ENCODE results near the gene CHST2.
"Not testable (repeated sequence)": the region's sequence is repeated elsewhere in the genome, so short reads cannot be mapped to it uniquely, and the experiment has no call there.

CHST2 gene

DNA sequence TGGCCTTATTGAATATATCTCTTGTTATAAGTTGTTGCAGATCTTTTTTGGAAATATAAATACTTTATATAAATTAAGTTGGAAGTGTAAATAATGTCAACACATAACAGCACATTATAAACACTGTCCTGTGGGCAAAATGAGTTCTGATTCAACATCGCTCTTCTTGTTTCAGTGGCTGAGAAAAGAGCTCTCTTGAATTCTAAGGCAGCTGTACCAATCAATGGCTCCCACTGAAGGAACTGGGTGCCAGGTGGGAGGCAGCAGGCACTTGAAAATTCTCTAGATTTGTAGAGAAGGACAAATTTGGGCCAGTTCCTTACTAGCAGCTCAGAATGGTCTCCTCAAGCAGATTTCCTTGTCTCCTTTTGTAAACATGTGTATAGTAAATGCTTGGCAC lies 45.6 kb downstream of the CHST2 start:
- no peak for DNase-seq (ENCODE audit: extremely low read depth in 1 of 2, low read depth in 1 of 2)

DNA sequence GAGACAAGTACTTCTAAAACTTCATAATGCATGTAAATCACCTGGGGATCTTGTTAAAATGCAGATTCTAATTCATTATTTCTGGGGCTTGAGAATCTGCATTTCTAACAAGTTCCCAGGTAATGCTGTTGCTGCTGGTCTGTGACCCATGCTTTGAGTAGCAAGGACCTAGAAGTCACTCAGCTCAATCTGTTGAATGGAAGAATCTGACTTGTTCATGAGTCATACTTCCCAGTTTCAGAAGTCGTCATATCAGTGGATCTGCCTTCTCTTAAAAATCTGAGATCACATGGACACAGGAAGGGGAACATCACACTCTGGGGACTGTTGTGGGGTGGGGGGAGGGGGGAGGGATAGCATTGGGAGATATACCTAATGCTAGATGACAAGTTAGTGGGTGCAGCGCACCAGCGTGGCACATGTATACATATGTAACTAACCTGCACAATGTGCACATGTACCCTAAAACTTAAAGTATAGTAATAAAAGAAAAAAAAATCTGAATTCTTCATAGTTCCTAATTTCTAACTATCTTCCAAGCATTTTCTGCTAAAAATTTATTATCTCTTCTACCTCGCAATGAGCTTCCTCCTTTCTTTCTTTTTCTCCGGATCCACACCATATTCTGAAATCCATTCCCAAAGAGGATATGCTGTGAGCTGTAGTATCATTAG lies 46.2 kb downstream of the CHST2 start:
- DNase-seq (ENCODE audit: extremely low read depth in 1 of 2, low read depth in 1 of 2) = not testable (repeated sequence)

DNA sequence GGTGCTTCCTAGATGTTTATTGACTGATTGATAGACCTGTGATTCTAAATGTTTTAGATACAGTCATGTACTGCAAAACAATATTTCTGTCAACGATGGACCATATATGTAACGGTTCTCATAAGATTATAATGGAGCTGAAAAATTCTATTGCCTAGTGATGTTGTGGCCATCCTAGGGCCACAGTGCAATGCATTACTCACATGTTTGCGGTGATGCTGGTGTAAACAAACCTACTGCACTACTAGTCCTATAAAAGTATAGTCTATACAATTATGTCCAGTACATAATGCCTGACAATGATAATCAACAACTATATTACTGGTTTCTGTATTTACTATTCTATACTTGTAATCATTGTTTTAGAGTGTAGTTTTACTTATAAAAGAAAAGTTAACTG lies 46.8 kb downstream of the CHST2 start:
- no peak for DNase-seq (ENCODE audit: extremely low read depth in 1 of 2, low read depth in 1 of 2)

DNA sequence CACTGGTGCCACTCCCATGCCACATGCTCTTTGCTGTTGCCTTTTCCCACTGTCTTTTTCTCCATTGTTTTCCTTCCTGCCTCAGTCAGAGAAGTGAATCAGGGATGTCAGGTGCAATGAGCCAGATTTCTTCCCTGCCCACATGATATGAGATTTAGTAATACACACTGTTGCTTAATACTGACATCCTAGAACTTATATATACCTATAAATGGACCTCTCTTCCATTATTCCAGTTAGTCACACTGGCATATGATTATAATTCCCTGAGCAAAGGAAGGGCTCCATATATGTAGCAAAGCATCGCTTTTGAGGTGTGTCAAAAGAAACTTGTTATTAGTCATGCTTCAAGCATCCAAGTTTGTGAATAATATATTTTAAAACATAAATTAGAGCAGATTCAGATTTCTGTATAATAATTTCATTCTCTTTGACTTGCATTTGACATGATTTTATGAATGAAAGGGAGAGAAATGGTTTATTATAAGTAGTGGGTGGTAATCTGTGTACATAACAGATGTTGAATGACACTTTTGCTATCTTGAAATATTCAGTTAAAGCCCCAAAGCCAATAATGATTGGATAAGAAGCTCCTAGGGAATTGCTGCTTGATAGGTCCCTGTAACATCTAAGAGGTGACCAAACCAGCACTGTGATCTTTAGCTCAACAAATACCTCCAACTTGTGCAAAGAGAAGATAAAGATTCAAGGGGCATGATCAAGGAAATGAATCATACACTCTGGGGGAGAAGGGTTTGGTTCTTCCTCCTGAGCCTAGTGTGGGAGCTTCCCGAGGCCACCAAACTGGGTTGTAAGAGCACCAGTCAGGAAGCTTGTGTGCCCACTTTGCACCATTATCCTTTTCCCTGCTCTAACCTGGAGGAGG lies 48.6 kb downstream of the CHST2 start:
- no peak for DNase-seq (ENCODE audit: extremely low read depth in 1 of 2, low read depth in 1 of 2)

DNA sequence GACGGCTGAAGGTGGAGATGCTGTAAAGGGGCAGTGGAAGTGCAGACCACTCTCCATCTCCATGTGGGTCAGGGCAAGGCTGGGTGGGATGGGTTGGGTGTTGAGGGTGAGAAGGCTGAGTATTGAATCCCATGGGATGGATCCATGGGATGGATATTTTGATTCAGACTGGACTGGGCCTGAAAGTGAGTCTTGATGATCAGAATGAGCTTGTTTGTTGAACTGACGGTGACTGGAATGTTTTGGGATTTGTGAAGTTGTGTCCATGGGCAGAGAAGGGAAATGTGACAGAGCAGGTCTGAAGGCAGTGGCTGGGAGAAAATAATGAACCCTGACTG lies 49.3 kb downstream of the CHST2 start:
- DNase-seq (ENCODE audit: extremely low read depth in 1 of 2, low read depth in 1 of 2) = no peak

DNA sequence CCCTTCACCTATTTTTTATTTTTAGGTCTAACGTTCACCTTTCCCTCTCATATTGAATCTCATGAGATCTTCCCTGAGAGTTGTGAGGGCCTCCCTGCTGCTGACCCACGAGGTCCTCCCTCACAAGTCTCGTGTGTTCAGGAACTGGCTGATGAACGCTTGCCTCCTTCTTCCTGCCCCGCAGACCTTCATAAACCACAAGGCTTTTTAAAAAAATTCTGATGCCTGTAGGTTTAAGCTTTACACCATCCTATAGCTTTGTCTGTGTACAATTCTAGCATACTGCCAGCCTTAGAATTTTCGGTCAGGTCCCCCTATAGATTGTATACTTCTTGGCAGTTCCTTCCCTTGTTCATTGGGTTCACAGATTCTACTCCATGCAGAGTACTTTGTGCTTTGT lies 50.5 kb downstream of the CHST2 start:
- no peak for DNase-seq (ENCODE audit: extremely low read depth in 1 of 2, low read depth in 1 of 2)

DNA sequence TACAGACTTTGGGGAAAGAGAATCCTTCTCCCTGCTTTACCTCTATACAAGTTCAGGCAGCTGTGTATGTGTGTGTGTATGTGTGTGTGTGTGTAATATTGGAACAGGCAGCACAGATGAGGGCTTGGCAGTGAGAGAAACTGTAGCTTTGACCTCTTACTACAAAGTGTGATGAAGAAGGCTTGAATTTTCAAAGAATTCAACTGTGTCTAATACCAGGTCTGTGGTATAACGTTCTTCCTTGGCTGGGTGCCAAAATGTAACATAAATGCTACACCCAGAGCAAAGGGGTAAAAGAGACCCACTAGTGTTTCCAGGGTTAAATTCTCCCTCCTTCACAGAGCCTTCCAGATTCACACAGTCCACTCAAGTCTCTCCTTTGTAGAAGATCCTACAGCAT lies 51.1 kb downstream of the CHST2 start:
- DNase-seq (ENCODE audit: extremely low read depth in 1 of 2, low read depth in 1 of 2) = no peak

DNA sequence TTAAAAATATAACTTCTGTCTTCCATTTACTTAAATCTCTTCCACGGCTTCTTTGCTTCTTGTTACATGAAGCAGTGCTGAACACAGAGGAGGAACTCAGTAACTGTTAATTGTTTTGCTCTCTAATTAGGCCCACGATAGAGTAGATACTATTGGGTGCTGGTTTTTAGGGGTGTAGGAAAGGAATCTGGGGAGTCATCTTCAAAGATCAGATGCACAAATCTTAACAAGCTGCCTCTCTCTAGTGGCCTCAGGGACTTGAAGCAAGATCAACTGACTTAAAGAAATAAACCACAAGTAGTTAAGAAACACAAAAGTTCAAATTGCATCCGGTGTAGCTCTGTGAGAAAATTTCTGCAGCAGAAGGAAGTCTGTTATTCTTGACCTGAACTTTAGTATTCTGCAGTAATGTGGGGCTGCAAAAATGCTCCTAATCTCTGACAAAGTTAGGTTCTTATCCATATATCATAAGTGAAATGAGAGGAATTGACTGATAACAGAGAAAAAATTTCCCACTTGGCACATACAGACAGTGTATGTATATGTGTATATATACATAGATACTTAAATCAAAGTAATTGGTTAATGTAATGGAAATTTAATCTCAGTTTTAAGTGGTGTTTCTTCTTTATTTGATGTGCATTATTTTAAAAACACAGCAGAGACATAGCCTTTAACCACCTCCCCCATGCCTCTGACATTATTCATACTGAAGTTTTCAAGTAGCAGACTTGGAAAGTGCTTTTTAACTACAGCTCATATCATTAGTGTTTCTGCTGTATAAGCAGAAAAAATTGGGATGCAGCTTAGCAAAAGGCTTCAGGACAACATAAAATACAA lies 51.8 kb downstream of the CHST2 start:
- DNase-seq (ENCODE audit: extremely low read depth in 1 of 2, low read depth in 1 of 2) = no peak

DNA sequence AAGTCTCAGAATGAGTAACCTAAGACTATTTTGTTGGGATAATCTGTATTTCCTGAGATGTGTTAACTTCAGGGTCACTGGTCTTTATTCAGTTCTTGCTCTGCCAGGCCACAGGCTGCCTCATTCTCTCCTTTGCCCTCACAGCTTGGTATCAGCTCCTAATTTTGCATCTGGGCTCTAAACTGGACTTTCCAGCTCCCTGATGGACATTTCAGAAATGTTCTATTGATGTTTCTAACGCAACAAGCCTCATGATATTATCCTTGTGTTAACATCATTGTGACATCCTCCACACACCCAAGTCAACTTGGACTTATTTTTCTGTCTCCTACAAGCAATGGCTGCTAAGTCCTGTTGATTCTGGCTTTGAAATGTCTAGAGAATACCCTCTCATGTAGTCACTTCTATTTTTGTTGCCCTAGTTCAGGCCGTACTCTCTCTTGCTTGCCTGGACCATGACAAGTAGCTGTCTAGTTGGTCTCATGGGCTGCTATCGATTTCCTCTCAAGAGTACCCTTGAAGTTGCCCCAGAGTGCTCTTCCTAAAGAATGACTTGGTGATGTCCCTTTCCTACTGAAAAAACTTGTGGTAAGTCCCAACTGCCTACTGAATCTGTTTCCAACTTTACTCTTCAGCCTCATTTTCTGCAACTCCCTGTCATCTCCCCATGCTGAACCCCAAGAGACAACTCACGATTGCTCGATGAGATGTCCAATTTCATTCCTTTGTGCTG lies 52.7 kb downstream of the CHST2 start:
- no peak for DNase-seq (ENCODE audit: extremely low read depth in 1 of 2, low read depth in 1 of 2)

DNA sequence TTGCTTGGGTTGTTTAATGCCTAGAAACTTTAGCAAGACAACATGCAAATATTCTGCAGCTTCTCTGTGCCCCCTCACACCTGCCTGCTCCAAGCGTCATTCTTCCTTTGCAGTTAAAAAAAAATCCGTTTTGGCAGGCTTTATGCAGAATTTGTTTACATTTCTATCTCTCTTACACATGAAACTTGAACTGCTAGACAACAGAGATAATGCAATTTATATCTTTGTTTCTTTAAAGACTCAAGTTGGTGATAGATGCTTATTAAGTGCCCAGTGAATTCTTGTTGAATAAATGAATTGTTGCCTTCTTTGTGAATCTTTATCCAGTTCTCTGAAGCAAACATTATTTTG lies 53.2 kb downstream of the CHST2 start:
- no peak for DNase-seq (ENCODE audit: extremely low read depth in 1 of 2, low read depth in 1 of 2)

DNA sequence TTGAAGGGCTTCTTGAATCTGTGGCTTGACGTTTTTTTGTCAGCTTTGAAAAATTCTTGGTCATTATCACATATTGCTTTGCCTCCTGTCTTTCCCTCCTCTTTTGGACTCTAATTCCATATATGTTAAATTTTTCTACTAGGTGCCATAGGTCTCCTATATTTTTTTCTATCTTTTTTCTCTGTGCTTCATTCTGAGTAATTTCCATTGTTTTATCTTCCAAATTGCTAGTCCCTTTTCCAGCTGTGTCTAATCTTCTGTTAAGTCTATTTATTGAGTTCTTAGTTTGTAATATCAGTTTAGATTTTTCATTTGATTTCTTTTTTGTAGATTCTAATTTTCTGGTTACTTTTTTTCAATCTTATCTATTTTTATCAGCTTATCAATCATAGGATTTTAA lies 53.7 kb downstream of the CHST2 start:
- DNase-seq (ENCODE audit: extremely low read depth in 1 of 2, low read depth in 1 of 2) = no peak

Data from stimulated activated CD8-positive, alpha-beta memory T cell treated with anti-CD3 and anti-CD28 coated beads, Interleukin-7, amount 100 ng/mL, for 48 hours (primary cell).